Esophagus muscularis mucosa (tissue), 4 donors: ENCODE data around the gene MINK1. TPM values are rescaled to one million over a fixed set of nuclear protein-coding genes. Genes with fewer than 3 reads are reported as not detected.

ENCODE experiments used
- DNase-seq: peaks from one replicate; pipeline ENCODE4 v3.0.0-alpha.2; 2017; ENCODE audit errors: extremely low spot score
- H3K27ac ChIP-seq, 4 donors: fragments of 200-600 bp; sonication (generic); replicated peaks in 1 of 4; 1 replicate in 3 of 4; 2 replicates in 1 of 4; pipeline ENCODE4 v1.5.1; 2016 to 2019; ENCODE audit warnings: mild to moderate bottlenecking in 1 of 4
- H3K27me3 ChIP-seq, 4 donors: fragments of 200-600 bp; sonication (generic); one replicate each; pipeline versions ENCODE4 v1.5.1 to v1.6.0; 2016 to 2019
- H3K36me3 ChIP-seq, 4 donors: fragments of 200-600 bp; sonication (generic); one replicate each; pipeline ENCODE4 v1.5.1; 2016 to 2019
- H3K4me1 ChIP-seq, 4 donors: fragments of 200-600 bp; sonication (generic); one replicate each; pipeline ENCODE4 v1.5.1; 2016 to 2019
- H3K4me3 ChIP-seq, 4 donors: fragments of 200-600 bp; sonication (generic); 1 replicate in 2 of 4; 2 replicates in 2 of 4; pipeline ENCODE4 v1.5.1; 2016 to 2019; ENCODE audit warnings: mild to moderate bottlenecking in 4 of 4, moderate library complexity in 1 of 4
- H3K9me3 ChIP-seq, 4 donors: fragments of 200-600 bp; sonication (generic); 1 replicate in 3 of 4; 2 replicates in 1 of 4; pipeline ENCODE4 v1.5.1; 2016 to 2019
- EP300 ChIP-seq: sonication (generic); formaldehyde crosslinking; IDR thresholded peaks from one replicate; pipeline ENCODE4 v1.6.1; 2017; ENCODE audit warnings: antibody characterized with exemption
- POLR2A ChIP-seq: fragments of 450-650 bp; IDR thresholded peaks from one replicate; pipeline ENCODE4 v1.6.1; 2017; ENCODE audit warnings: antibody characterized with exemption, moderate library complexity, mild to moderate bottlenecking, low read depth
- POLR2AphosphoS5 ChIP-seq, 2 donors: sonication (generic); formaldehyde crosslinking; IDR thresholded peaks; one replicate each; pipeline ENCODE4 v1.6.1; 2017; ENCODE audit warnings: antibody characterized with exemption in 2 of 2
- WGBS: methylation state at CpG from one replicate; pipeline ENCODE4 v1.1.5; 2018; 5-methylcytosine and 5-hydroxymethylcytosine counted together
- intact Hi-C: fragments of 100-400 bp; cut with DNase I; formaldehyde crosslinking; loops from one replicate; pipeline ENCODE4 v1.15.1; 2023
- total RNA-seq, 4 donors: library from RNA; depleted of rRNA; stranded (reverse); fragments of >200 nt; gene quantifications; one replicate each; pipeline versions ENCODE4 v1.1.0 to v1.2.1, GENCODE V29; 2016
- TF ChIP-seq, protein P1 (sequence below), 3 experiments: fragments of 200-600 bp in 2 of 3; fragments of 450-650 bp in 1 of 3; sonication (generic) in 2 of 3; IDR thresholded peaks; one replicate each; pipeline ENCODE4 v1.5.1; 2017 to 2019; ENCODE audit warnings: antibody characterized with exemption in 3 of 3, mild to moderate bottlenecking in 2 of 3, moderate library complexity in 1 of 3

MINK1 gene
- total RNA-seq, 4 donors from 2014 or later, result 28.8 to 55.2 (median 38.8) TPM

DNA sequence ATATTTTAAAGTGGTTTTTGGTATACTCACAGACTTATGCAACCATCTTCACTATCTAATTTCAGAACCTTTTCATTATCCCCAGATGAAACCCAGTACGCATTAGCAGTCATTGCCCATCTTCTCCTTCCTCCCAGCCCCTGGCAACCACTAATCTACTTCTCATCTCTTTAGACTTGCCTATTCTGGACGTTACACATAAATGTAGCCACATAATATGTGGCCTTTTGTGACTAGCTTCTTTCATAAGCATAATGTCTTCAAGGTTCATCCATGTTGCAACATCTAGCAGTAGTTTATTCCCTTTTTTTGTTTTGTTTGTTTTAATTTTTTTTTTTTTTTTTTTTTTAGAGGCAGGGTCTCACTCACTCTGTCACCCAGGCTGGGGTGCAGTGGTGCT, 37.7 kb downstream of the MINK1 start:
- Histone ChIP-seq H3K4me1 (peaks cover 0 to 12% (median 0%) of the 10 kb centered on the region in 4 donors), H3K27ac (no peak overlapping the region), H3K36me3 (peaks cover 0 to 7% (median 3%) of the 10 kb centered on the region in 4 donors), H3K9me3 (no peaks in the 10 kb centered on the region), H3K27me3 (no peaks in the 10 kb centered on the region), H3K4me3 (no peak overlapping the region)
- DNase-seq, result no peak
- TF ChIP-seq POLR2AphosphoS5 (IDR thresholded peaks at IDR 0.05) (no peak), EP300 (no peak), POLR2A (no peak)
- TF ChIP-seq, protein P1, sequence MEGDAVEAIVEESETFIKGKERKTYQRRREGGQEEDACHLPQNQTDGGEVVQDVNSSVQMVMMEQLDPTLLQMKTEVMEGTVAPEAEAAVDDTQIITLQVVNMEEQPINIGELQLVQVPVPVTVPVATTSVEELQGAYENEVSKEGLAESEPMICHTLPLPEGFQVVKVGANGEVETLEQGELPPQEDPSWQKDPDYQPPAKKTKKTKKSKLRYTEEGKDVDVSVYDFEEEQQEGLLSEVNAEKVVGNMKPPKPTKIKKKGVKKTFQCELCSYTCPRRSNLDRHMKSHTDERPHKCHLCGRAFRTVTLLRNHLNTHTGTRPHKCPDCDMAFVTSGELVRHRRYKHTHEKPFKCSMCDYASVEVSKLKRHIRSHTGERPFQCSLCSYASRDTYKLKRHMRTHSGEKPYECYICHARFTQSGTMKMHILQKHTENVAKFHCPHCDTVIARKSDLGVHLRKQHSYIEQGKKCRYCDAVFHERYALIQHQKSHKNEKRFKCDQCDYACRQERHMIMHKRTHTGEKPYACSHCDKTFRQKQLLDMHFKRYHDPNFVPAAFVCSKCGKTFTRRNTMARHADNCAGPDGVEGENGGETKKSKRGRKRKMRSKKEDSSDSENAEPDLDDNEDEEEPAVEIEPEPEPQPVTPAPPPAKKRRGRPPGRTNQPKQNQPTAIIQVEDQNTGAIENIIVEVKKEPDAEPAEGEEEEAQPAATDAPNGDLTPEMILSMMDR (IDR thresholded peaks at IDR 0.05), result no peak
- WGBS, result 88% methylated on average over 2 of the region's 2 CpGs
- intact Hi-C loops, result no loop called here

- Histone ChIP-seq H3K4me1 (peaks cover 0 to 12% (median 0%) of the 10 kb centered on the region in 4 donors), H3K27me3 (no peaks in the 10 kb centered on the region), H3K9me3 (no peaks in the 10 kb centered on the region), H3K27ac (no peak overlapping the region), H3K36me3 (peaks cover 0 to 7% (median 3%) of the 10 kb centered on the region in 4 donors), H3K4me3 (no peak overlapping the region)
- intact Hi-C loops, result no loop called here
- 51% methylated on average over 8 of the region's 8 CpGs for WGBS
- no peak for DNase-seq
- TF ChIP-seq EP300, result no peak
- TF ChIP-seq POLR2AphosphoS5 (IDR thresholded peaks at IDR 0.05), result no peak
- no peak for TF ChIP-seq POLR2A
- TF ChIP-seq, protein P1 (IDR thresholded peaks at IDR 0.05), result no peak
Measured at GRCh38 chr17:4872786-4873185, 39.6 kb downstream of the MINK1 start.

GRCh38 chr17:4877089-4877488, 43.9 kb downstream of the MINK1 start:
- no peak overlapping the region for H3K4me3 ChIP-seq

DNA sequence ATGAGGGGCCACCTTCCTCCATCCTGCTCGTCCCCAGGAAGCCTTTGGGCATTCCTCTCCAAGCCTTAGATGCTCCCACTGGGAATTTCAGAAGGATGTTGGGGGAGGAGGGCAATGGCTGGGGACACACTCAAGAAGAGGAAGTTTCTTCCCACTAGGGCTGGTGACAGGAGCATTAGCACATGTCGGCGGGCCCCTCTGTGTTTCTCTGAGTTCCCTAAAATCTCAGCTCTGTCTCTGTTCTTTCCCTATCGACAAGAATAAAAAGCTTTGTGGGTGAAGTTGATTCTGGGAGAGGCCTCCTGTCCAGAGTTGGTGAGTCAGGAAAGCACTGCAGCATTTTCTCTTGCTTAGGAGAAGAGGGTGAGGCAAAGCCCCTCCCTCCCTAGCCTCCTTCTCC, 46.5 kb downstream of the MINK1 start:
- DNase-seq, result no peak
- H3K36me3 ChIP-seq, result peaks cover 5 to 45% (median 41%) of the 10 kb centered on the region in 4 donors
- no peak overlapping the region for H3K27ac ChIP-seq
- no peaks in the 10 kb centered on the region for H3K9me3 ChIP-seq
- 63% methylated on average over 4 of the region's 4 CpGs for WGBS
- H3K4me1 ChIP-seq, result peaks cover 0 to 9% (median 7%) of the 10 kb centered on the region in 4 donors
- no peak overlapping the region for H3K4me3 ChIP-seq
- no peaks in the 10 kb centered on the region for H3K27me3 ChIP-seq
- intact Hi-C loops, result no loop called here
- no peak for TF ChIP-seq POLR2A
- no peak for TF ChIP-seq POLR2AphosphoS5 (IDR thresholded peaks at IDR 0.05)
- TF ChIP-seq, protein P1 (IDR thresholded peaks at IDR 0.05), result no peak
- no peak for TF ChIP-seq EP300

More at GRCh38 chr17:4877089-4877488, 43.9 kb downstream of the MINK1 start:
- DNase-seq, result no peak
- intact Hi-C loops, result no loop called here
- no peak for TF ChIP-seq POLR2AphosphoS5 (IDR thresholded peaks at IDR 0.05)
- TF ChIP-seq EP300, result no peak
- no peak for TF ChIP-seq POLR2A
- TF ChIP-seq, protein P1 (IDR thresholded peaks at IDR 0.05), result no peak
- Histone ChIP-seq H3K4me1 (peaks cover 0 to 17% (median 6%) of the 10 kb centered on the region in 4 donors), H3K9me3 (no peaks in the 10 kb centered on the region), H3K27ac (no peak overlapping the region), H3K36me3 (peaks cover 0 to 37% (median 33%) of the 10 kb centered on the region in 4 donors), H3K27me3 (no peaks in the 10 kb centered on the region)
- WGBS, result 77% methylated on average over 5 of the region's 5 CpGs

DNA sequence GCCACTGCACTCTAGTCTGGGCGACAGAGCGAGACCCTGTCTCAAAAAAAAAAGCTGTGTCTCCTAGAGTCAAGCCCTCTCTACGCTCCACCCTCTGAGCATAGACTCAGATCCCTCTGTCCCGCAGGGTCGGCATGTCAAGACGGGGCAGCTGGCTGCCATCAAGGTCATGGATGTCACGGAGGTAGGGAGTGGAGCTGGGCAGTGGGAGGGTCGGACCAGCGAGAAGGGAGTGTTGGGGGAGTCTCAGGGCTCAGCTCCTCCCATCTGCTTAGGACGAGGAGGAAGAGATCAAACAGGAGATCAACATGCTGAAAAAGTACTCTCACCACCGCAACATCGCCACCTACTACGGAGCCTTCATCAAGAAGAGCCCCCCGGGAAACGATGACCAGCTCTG, 47.7 kb downstream of the MINK1 start:
- no peaks in the 10 kb centered on the region for H3K27me3 ChIP-seq
- H3K4me1 ChIP-seq, result peaks cover 0 to 9% (median 7%) of the 10 kb centered on the region in 4 donors
- no peak for TF ChIP-seq POLR2AphosphoS5 (IDR thresholded peaks at IDR 0.05)
- TF ChIP-seq EP300, result no peak
- no peak for TF ChIP-seq POLR2A
- TF ChIP-seq, protein P1 (IDR thresholded peaks at IDR 0.05), result no peak
- H3K36me3 ChIP-seq, result peaks cover 15 to 56% (median 52%) of the 10 kb centered on the region in 4 donors
- H3K4me3 ChIP-seq, result no peak overlapping the region
- no peaks in the 10 kb centered on the region for H3K9me3 ChIP-seq
- no peak overlapping the region for H3K27ac ChIP-seq
- intact Hi-C loops, result loop anchor here (5.0 to 10.0 kb wide), 3 partner anchors 46 to 176 kb away; partner anchors contain the start of genes MINK1, PELP1 and PLD2
- DNase-seq, result no peak
- 86% methylated on average over 11 of the region's 15 CpGs for WGBS
